ENCODE results near the gene ABCF2. TPM values are rescaled to one million over a fixed set of nuclear protein-coding genes. Genes with fewer than 3 reads are reported as not detected.

The ABCF2 gene
- total RNA-seq, 2 donors from 2014 or later: 11.9 to 13.5 TPM

GRCh38 chr7:151210087-151210854 lies 16.7 kb downstream of the ABCF2 start, which contains the start of gene H2BK1:
TSS of gene H2BK1 (minus strand) at chr7:151210488. CDS start at chr7:151210318, 170 bp downstream.
- DNase-seq (no peak), ATAC-seq (no peak)
- H3K4me1 ChIP-seq: no peaks in the 10 kb centered on the region
- intact Hi-C loops (cut with DNase I): no loop called here
- whole genome bisulfite sequencing, 2 donors: 58 to 59% methylated on average over 17 of the region's 17 CpGs
- no peaks in the 10 kb centered on the region for H3K27me3 ChIP-seq
- H3K9me3 ChIP-seq: no peaks in the 10 kb centered on the region
- H3K4me3 ChIP-seq: no peak within 1 kb of the TSS
- peaks cover 0 to 7% of the 10 kb centered on the region in 2 donors for H3K36me3 ChIP-seq (replicated peaks in 1 of 2; ENCODE audit: insufficient read depth in 1 of 2, low read depth in 2 of 2)
- TF ChIP-seq CTCF (IDR thresholded peaks at IDR 0.05) (no peak), POLR2A (IDR thresholded peaks at IDR 0.05) (no peak)
- H3K27ac ChIP-seq: no peak within 1 kb of the TSS

GRCh38 chr7:151209588-151209987 lies 17.4 kb downstream of the ABCF2 start:
- WGBS, 2 donors: 39 to 61% methylated on average over 6 of the region's 6 CpGs
- Histone ChIP-seq H3K4me3 (no peak overlapping the region), H3K36me3 (replicated peaks in 1 of 2; ENCODE audit: insufficient read depth in 1 of 2, low read depth in 2 of 2) (peaks cover 0 to 5% of the 10 kb centered on the region in 2 donors), H3K4me1 (no peaks in the 10 kb centered on the region), H3K27ac (no peak overlapping the region), H3K9me3 (no peaks in the 10 kb centered on the region), H3K27me3 (no peaks in the 10 kb centered on the region)
- TF ChIP-seq POLR2A (IDR thresholded peaks at IDR 0.05) (no peak), CTCF (IDR thresholded peaks at IDR 0.05) (no peak)
- ATAC-seq (no peak), DNase-seq (no peak)
- intact Hi-C loops (cut with DNase I): no loop called here

GRCh38 chr7:151208253-151208862 lies 18.6 kb downstream of the ABCF2 start:
- Histone ChIP-seq H3K27me3 (no peaks in the 10 kb centered on the region), H3K36me3 (replicated peaks in 1 of 2; ENCODE audit: insufficient read depth in 1 of 2, low read depth in 2 of 2) (peaks cover 0 to 3% of the 10 kb centered on the region in 2 donors), H3K4me1 (no peaks in the 10 kb centered on the region), H3K27ac (no peak overlapping the region), H3K4me3 (no peak overlapping the region), H3K9me3 (no peaks in the 10 kb centered on the region)
- TF ChIP-seq POLR2A (IDR thresholded peaks at IDR 0.05) (no peak), CTCF (IDR thresholded peaks at IDR 0.05) (no peak)
- intact Hi-C loops (cut with DNase I): no loop called here
- DNase-seq (no peak), ATAC-seq (no peak)
- 36 to 48% methylated on average over 9 of the region's 9 CpGs for WGBS, 2 donors

GRCh38 chr7:151207804-151208203 lies 19.2 kb downstream of the ABCF2 start:
- no peaks in the 10 kb centered on the region for H3K9me3 ChIP-seq
- no peak overlapping the region for H3K4me3 ChIP-seq
- WGBS, 2 donors: 25 to 28% methylated on average over 2 to 12 of the region's 12 CpGs
- H3K36me3 ChIP-seq (replicated peaks in 1 of 2; ENCODE audit: insufficient read depth in 1 of 2, low read depth in 2 of 2): no peaks in the 10 kb centered on the region
- no peak overlapping the region for H3K27ac ChIP-seq
- ATAC-seq (no peak), DNase-seq (no peak)
- intact Hi-C loops (cut with DNase I): no loop called here
- no peaks in the 10 kb centered on the region for H3K27me3 ChIP-seq
- TF ChIP-seq POLR2A (IDR thresholded peaks at IDR 0.05) (no peak), CTCF (IDR thresholded peaks at IDR 0.05) (no peak)
- H3K4me1 ChIP-seq: no peaks in the 10 kb centered on the region
